Prostate gland (tissue), 2 donors: Measurements from ENCODE around the gene ITGB5.

Experiments used
- CTCF ChIP-seq, 4 experiments: fragments of 200-600 bp in 2 of 4; fragments of 450-650 bp in 2 of 4; sonication (generic) in 2 of 4; IDR thresholded peaks; 1 replicate in 3 of 4; 2 replicates in 1 of 4; pipeline ENCODE4 v1.5.1; 2016 to 2019; ENCODE audit warnings: antibody characterized with exemption in 4 of 4, mild to moderate bottlenecking in 2 of 4, moderate library complexity in 2 of 4
- POLR2A ChIP-seq: fragments of 450-650 bp; IDR thresholded peaks from one replicate; pipeline ENCODE4 v1.6.1; 2016; ENCODE audit warnings: antibody characterized with exemption, mild to moderate bottlenecking
- POLR2AphosphoS5 ChIP-seq: sonication (generic); formaldehyde crosslinking; IDR thresholded peaks from one replicate; pipeline ENCODE4 v1.6.1; 2017; ENCODE audit warnings: antibody characterized with exemption

DNA sequence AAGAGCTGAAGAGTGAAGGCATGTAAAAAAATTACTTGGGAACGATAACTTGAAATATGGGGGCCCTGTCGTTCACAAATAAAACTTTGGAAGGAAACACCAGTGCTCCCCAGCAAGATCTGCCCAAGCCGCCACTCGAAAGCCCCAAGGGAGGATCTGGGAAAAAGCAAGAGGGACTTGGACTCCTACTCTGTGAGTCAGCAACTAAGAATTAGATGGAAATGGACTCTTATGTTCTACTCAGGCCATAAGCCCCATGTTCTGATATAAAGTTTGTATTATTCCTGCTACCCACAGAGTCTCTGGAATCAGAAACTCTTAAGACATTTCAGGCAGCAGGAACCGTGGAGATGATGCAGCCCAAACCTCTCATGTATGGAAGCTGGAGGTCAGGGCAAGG, 75.7 kb downstream of the ITGB5 start:
- no peak for TF ChIP-seq CTCF (IDR thresholded peaks at IDR 0.05)
- TF ChIP-seq POLR2A = no peak
- TF ChIP-seq POLR2AphosphoS5 = no peak
